Kidney (tissue), 14 donors: Measurements from ENCODE around the gene PRDM16. TPM values are rescaled to one million over a fixed set of nuclear protein-coding genes. Genes with fewer than 3 reads are reported as not detected.

Experiments
- DNase-seq, 5 donors: peaks; one replicate each; pipeline ENCODE4 v3.0.0-alpha.2; 2013 to 2020
- FAIRE-seq: peaks from 2 replicates; lab custom pipeline; 2012; peaks lifted over from hg19 to GRCh38; lab: Jason Lieb, UNC
- H3K27ac ChIP-seq, 2 donors: one replicate each; pipeline ENCODE4 v1.7.0; 2013; ENCODE audit warnings: low read depth in 2 of 2, low read length in 2 of 2, inconsistent platforms in 1 of 2
- H3K27me3 ChIP-seq: one replicate; pipeline ENCODE4 v1.7.1; 2013; ENCODE audit warnings: low read length, inconsistent platforms; ENCODE audit not compliant: control insufficient read depth, insufficient read depth
- H3K36me3 ChIP-seq, 3 donors: one replicate each; pipeline versions ENCODE4 v1.7.0 to v1.7.1; 2013; ENCODE audit warnings: low read length in 3 of 3, control low read depth in 1 of 3, inconsistent platforms in 1 of 3; ENCODE audit not compliant: insufficient read depth in 3 of 3, control insufficient read depth in 2 of 3
- H3K4me1 ChIP-seq, 3 donors: one replicate each; pipeline versions ENCODE4 v1.7.0 to v1.7.1; 2013; ENCODE audit warnings: low read length in 3 of 3, inconsistent platforms in 1 of 3, low read depth in 1 of 3; ENCODE audit not compliant: control insufficient read depth in 2 of 3, insufficient read depth in 2 of 3
- H3K4me3 ChIP-seq, 3 donors: one replicate each; pipeline versions ENCODE4 v1.7.0 to v1.8.1; 2013; ENCODE audit warnings: low read length in 3 of 3, control low read depth in 1 of 3, inconsistent platforms in 1 of 3
- H3K9ac ChIP-seq, 3 donors: one replicate each; pipeline versions ENCODE4 v1.7.0 to v1.7.1; 2013; ENCODE audit warnings: low read length in 3 of 3, control low read depth in 1 of 3, inconsistent platforms in 1 of 3
- H3K9me3 ChIP-seq, 3 donors: one replicate each; pipeline versions ENCODE4 v1.7.0 to v1.7.1; 2013; ENCODE audit warnings: low read length in 3 of 3, control low read depth in 1 of 3, inconsistent platforms in 1 of 3; ENCODE audit not compliant: control insufficient read depth in 2 of 3, insufficient read depth in 1 of 3
- intact Hi-C: fragments of 100-400 bp; cut with DNase I; formaldehyde crosslinking; loops from one replicate; pipeline ENCODE4 v1.11.1; 2022
- polyA plus RNA-seq: library from polyadenylated mRNA; stranded (reverse); fragments of 350-450 nt; fragmentation: Illumina TruSeq; extraction: RNeasy Lipid Tissue Mini Kit (QIAGEN cat#74804); gene quantifications from one replicate; pipeline ENCODE4 v1.2.3, GENCODE V29; 2014; ENCODE audit warnings: low read depth, low replicate concordance; ENCODE audit not compliant: insufficient read depth
- total RNA-seq: library from RNA; stranded (reverse); fragmentation: NEBNext Ultra II Directional; extraction: Animal tissue kit (Norgen Biotek cat#: 25700); gene quantifications from one replicate; pipeline ENCODE4 v1.2.1, GENCODE V29; 2021
- TF ChIP-seq, protein P1 (sequence below): IDR thresholded peaks from 3 replicates; pipeline ENCODE4 v1.5.1; 2012; ENCODE audit warnings: mild to moderate bottlenecking, moderate library complexity, borderline replicate concordance; ENCODE audit not compliant: insufficient read depth; ENCODE audit errors: extremely low read depth
- donor health status: control.
- donor health status: control.
- donor health status: control.
- donor health status: control.
- donor health status: control.
- donor health status: DM: yes; HTN: yes; CAD: no.
- donor health status: Normal renal cell carcinoma (clear cell type).

PRDM16 gene
- total and polyA plus RNA-seq, 2 donors from 2014 or later: 3.0 to 21.9 TPM

DNA sequence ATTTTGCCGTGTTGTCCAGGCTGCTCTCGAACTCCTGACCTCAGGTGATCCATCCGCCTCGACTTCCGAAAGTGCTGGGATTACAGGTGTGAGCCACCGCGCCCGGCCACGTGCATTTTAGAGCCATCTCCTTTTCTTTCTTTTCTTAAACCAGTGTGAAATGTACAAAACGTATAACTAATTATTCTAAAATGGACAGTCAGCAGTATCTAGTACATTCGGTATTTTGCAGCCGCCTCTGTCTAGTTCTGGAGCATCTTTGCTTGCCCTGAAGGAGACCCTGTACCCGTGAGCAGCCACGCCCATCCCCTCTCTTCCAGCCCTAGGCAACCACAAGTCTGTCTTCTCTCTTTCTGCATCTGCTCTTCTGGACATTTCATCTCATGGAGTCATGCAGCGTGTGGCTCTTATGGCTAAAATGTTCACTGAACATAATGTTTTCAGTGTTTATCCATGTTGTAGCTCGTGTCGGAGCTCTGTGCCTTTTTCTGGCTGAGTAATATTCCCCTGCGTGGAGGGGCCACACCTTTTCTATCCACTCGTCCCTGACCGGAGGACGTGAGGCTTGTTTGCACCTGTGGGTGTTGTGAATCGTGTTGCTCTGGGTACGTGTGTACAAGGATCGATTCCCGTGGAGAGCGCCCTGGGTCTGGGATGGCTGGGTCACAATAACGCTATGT, 198.0 kb downstream of the PRDM16 start:
- Histone ChIP-seq H3K36me3 (no peaks in the 10 kb centered on the region), H3K27me3 (peaks cover 4% of the 10 kb centered on the region), H3K9me3 (no peaks in the 10 kb centered on the region), H3K27ac (no peak overlapping the region), H3K9ac (no peak overlapping the region), H3K4me1 (peaks cover 0 to 3% (median 0%) of the 10 kb centered on the region in 3 donors), H3K4me3 (no peak overlapping the region)
- DNase-seq (no peak), FAIRE-seq (no peak)
- intact Hi-C loops: no loop called here
- TF ChIP-seq, protein P1, sequence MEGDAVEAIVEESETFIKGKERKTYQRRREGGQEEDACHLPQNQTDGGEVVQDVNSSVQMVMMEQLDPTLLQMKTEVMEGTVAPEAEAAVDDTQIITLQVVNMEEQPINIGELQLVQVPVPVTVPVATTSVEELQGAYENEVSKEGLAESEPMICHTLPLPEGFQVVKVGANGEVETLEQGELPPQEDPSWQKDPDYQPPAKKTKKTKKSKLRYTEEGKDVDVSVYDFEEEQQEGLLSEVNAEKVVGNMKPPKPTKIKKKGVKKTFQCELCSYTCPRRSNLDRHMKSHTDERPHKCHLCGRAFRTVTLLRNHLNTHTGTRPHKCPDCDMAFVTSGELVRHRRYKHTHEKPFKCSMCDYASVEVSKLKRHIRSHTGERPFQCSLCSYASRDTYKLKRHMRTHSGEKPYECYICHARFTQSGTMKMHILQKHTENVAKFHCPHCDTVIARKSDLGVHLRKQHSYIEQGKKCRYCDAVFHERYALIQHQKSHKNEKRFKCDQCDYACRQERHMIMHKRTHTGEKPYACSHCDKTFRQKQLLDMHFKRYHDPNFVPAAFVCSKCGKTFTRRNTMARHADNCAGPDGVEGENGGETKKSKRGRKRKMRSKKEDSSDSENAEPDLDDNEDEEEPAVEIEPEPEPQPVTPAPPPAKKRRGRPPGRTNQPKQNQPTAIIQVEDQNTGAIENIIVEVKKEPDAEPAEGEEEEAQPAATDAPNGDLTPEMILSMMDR: no peak

DNA sequence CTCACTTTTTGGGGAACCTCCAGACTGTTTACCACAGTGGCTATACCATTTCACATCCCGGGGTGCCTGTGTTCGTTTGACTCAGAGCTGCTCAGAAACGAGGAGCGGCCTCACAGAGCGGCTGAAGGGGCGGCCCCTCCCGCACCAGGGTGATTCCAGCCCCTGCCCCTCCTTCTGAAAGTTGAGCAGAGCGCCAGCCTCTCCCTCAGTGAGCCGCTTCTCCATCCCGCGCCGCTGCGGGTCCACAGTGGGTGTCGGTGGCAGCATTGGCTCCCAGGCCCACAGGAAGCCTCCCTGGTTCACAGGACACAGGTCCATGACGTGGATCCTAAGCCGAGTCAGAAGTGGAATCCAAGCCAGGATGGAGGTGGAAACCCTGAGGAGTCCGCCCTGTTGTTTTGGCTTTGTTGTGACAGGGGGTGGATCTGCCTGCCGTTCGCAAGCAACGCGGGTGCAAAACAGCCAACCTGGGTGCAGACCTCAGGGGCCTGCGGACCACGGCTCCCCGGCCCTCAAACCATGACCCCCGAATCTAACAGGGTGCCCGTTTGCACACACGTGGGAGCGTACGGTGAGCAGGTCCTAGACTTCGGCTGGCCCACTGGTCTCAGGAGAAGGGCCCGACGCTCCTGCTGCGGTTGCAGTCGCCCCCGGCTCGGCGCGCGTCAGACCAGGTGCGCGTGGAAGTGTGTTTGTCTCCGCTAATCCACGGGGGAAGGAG, 198.7 kb downstream of the PRDM16 start:
- H3K27ac ChIP-seq: no peak overlapping the region
- no peak for DNase-seq
- H3K4me1 ChIP-seq: peaks cover 0 to 3% (median 0%) of the 10 kb centered on the region in 3 donors
- TF ChIP-seq, protein P1: no peak
- no peak overlapping the region for H3K9ac ChIP-seq
- H3K9me3 ChIP-seq: no peaks in the 10 kb centered on the region
- FAIRE-seq: no peak
- H3K4me3 ChIP-seq: no peak overlapping the region
- intact Hi-C loops: no loop called here
- no peaks in the 10 kb centered on the region for H3K36me3 ChIP-seq
- H3K27me3 ChIP-seq: peaks cover 4% of the 10 kb centered on the region

DNA sequence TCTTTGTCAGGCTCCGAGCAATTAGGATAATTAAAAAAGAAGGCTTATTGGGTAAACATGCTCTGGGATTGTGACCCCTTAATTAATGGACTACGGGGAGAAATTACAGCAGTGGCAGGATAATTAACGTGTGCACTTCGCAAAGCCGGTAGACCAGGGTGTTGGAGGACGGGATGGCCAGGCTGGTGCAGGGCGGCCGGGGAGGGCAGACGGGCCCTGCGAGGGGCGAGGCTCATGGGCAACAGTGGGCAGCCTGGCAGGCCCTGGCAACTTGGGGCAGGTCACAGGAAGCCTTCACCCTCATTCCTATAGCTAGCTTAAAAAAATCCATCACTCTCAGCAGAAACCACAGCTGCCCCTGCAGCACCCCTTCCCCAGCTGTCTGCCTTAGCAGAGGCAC, 199.3 kb downstream of the PRDM16 start:
- FAIRE-seq (no peak), DNase-seq (no peak)
- H3K9ac ChIP-seq: no peak overlapping the region
- H3K4me1 ChIP-seq: peaks cover 0 to 3% (median 0%) of the 10 kb centered on the region in 3 donors
- H3K4me3 ChIP-seq: no peak overlapping the region
- TF ChIP-seq, protein P1: no peak
- H3K36me3 ChIP-seq: no peaks in the 10 kb centered on the region
- intact Hi-C loops: no loop called here
- no peak overlapping the region for H3K27ac ChIP-seq
- no peaks in the 10 kb centered on the region for H3K9me3 ChIP-seq
- peaks cover 4% of the 10 kb centered on the region for H3K27me3 ChIP-seq
